Smooth muscle cell (in vitro differentiated cells): ENCODE data around the gene PRKCB. TPM values are rescaled to one million over a fixed set of nuclear protein-coding genes. Genes with fewer than 3 reads are reported as not detected.

Source experiments
- DNase-seq: peaks from one replicate; lab custom pipeline; 2025; ENCODE audit not compliant: unreplicated experiment; lab: John Stamatoyannopoulos, UW
- H2AFZ ChIP-seq: fragments of 200-600 bp; sonication (generic); 2 replicates; pipeline ENCODE4 v1.6.0; 2016; ENCODE audit warnings: antibody characterized with exemption, low read depth, mild to moderate bottlenecking
- H3F3A ChIP-seq: fragments of 200-600 bp; sonication (generic); 2 replicates; pipeline ENCODE4 v1.6.0; 2017; ENCODE audit warnings: antibody characterized with exemption, low read depth
- H3K27ac ChIP-seq: fragments of 200-600 bp; sonication (generic); 2 replicates; pipeline ENCODE4 v1.5.1; 2016; ENCODE audit warnings: low read depth, mild to moderate bottlenecking
- H3K27me3 ChIP-seq: fragments of 200-600 bp; sonication (generic); 2 replicates; pipeline ENCODE4 v1.6.1; 2016; ENCODE audit warnings: low read depth, mild to moderate bottlenecking
- H3K36me3 ChIP-seq: fragments of 200-600 bp; sonication (generic); 2 replicates; pipeline ENCODE4 v1.5.1; 2016; ENCODE audit warnings: low read depth
- H3K4me1 ChIP-seq: fragments of 200-600 bp; sonication (generic); 2 replicates; pipeline ENCODE4 v1.5.1; 2016; ENCODE audit warnings: low read depth
- H3K4me2 ChIP-seq: fragments of 200-600 bp; sonication (generic); 2 replicates; pipeline ENCODE4 v1.6.0; 2016; ENCODE audit warnings: mild to moderate bottlenecking
- H3K4me3 ChIP-seq: fragments of 200-600 bp; sonication (generic); 2 replicates; pipeline ENCODE4 v1.5.1; 2016; ENCODE audit warnings: mild to moderate bottlenecking
- H3K79me2 ChIP-seq: fragments of 200-600 bp; sonication (generic); 2 replicates; pipeline ENCODE4 v1.6.0; 2016; ENCODE audit warnings: low read depth, mild to moderate bottlenecking
- H3K9ac ChIP-seq: fragments of 200-600 bp; sonication (generic); 2 replicates; pipeline ENCODE4 v1.6.0; 2016; ENCODE audit warnings: low read depth
- H3K9me3 ChIP-seq: fragments of 200-600 bp; sonication (generic); replicated peaks from 2 replicates; pipeline ENCODE4 v1.5.1; 2016; ENCODE audit warnings: low read depth
- H4K20me1 ChIP-seq: fragments of 200-600 bp; sonication (generic); 2 replicates; pipeline ENCODE4 v1.6.0; 2016; ENCODE audit warnings: low read depth
- WGBS: methylation state at CpG from one replicate; pipeline ENCODE4 v1.1.7; 2016; ENCODE audit warnings: low lambda C conversion rate; 5-methylcytosine and 5-hydroxymethylcytosine counted together
- polyA plus RNA-seq: library from polyadenylated mRNA; unstranded; fragments of >200 nt; fragmentation: Nextera tagmentation; extraction: Ambion mirVana; gene quantifications from 2 replicates; pipeline ENCODE4 v1.2.1, GENCODE V29; 2016
- total RNA-seq: library from RNA; depleted of rRNA; stranded (reverse); fragments of >200 nt; gene quantifications from 2 replicates; pipeline ENCODE4 v1.2.3, GENCODE V29; 2014
- TF ChIP-seq, protein P1 (sequence below): fragments of 200-600 bp; sonication (generic); IDR thresholded peaks from 2 replicates; pipeline ENCODE4 v1.5.1; 2017; ENCODE audit warnings: borderline replicate concordance, mild to moderate bottlenecking, antibody characterized with exemption; ENCODE audit not compliant: insufficient read depth, poor library complexity, severe bottlenecking

Gene PRKCB
- total and polyA plus RNA-seq, 2 experiments from 2014 or later = 0.36 TPM; not detected in 1

DNA sequence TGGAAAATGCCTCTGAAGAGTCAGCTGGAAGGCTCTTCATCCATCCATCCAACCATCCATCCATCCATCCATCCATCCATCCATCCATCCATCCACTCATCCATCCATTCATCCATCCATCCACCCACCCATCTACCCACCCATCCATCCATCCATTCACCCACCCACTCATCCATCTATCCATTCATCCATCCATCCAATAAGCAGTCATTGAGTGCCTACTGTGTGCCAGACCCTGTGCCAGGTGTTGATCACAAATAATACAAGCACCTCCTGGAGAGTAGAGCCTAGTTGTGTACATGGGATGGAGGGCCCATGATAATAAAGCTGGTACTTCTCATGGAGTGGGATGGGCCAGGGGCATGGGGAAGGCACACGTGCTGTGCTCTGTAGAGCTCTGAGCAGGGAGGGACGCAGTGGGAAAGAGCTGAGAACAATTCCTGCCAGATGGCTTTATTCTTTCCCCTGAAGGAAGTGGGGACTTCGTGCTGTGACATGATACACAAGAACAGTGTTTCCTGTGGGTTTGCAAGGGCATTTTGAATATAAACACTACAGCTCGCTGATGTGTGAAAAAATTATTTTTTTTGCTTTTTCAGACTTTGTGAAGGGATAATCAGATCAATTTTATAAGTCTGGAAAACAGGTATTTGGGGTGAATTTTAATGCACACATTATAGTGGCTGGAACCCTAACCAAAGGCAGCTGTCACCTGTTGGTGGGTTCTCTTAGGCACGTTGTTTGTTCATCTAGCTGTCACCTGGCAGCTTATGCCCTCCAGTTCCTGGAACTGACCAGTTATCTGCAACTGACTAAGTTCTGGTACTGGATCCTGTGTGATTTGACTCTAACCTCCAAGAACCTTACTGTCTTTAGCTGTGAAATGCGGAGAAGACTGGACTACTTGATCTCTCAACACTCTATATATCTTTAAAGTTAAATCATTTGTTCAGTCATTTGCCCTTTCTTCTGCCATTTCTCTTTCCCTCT is 61.3 kb downstream of the PRKCB start:
- Histone ChIP-seq H3K9ac (no peak overlapping the region), H2AFZ (no peak overlapping the region), H3K27me3 (peaks cover 7% of the 10 kb centered on the region), H3K4me1 (peaks cover 7% of the 10 kb centered on the region), H3K4me3 (no peak overlapping the region), H3K79me2 (no peaks in the 10 kb centered on the region), H3F3A (no peaks in the 10 kb centered on the region), H3K36me3 (no peaks in the 10 kb centered on the region), H3K9me3 (no peaks in the 10 kb centered on the region), H4K20me1 (no peaks in the 10 kb centered on the region), H3K27ac (no peak overlapping the region), H3K4me2 (no peak overlapping the region)
- TF ChIP-seq, protein P1, sequence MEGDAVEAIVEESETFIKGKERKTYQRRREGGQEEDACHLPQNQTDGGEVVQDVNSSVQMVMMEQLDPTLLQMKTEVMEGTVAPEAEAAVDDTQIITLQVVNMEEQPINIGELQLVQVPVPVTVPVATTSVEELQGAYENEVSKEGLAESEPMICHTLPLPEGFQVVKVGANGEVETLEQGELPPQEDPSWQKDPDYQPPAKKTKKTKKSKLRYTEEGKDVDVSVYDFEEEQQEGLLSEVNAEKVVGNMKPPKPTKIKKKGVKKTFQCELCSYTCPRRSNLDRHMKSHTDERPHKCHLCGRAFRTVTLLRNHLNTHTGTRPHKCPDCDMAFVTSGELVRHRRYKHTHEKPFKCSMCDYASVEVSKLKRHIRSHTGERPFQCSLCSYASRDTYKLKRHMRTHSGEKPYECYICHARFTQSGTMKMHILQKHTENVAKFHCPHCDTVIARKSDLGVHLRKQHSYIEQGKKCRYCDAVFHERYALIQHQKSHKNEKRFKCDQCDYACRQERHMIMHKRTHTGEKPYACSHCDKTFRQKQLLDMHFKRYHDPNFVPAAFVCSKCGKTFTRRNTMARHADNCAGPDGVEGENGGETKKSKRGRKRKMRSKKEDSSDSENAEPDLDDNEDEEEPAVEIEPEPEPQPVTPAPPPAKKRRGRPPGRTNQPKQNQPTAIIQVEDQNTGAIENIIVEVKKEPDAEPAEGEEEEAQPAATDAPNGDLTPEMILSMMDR = no peak
- no peak for DNase-seq
- WGBS = 79% methylated on average over 6 of the region's 6 CpGs

DNA sequence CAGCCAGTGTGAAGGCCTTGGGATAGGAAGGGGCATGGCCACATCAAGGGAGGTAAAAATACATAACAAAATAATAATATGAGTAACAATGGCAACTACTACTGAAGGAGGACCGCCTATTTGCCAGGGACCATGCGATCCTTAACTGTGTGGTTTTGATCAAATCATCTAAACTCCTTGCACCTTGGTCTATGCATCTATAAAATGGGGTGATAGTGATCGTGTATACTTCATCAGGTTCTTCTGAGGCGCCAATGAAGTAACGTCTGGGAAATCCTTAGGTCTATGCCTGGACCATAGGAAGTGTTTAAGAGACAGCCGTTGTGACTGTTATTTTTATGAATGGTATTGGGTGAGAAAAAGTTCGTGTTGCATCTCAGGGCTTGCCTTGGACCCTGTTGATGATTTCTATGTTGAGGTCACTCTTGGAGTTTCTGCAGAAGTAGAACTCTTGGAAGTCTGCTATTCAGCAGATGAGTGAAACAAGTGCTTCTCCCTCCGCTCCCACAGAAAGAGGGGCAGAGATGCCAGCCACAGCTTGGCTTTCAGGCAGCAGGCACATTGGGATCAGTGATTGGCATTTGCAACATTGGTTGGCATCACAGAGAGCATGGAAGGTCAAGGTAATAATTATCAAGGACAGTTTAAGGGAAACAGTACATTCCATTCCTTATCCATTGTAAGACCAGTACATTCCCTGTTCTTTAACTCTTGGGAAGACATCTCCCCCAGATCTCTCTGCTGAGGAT is 63.1 kb downstream of the PRKCB start:
- Histone ChIP-seq H3F3A (no peaks in the 10 kb centered on the region), H3K9ac (no peak overlapping the region), H4K20me1 (no peaks in the 10 kb centered on the region), H3K36me3 (no peaks in the 10 kb centered on the region), H3K4me1 (peaks cover 7% of the 10 kb centered on the region), H3K4me3 (no peak overlapping the region), H3K79me2 (no peaks in the 10 kb centered on the region), H3K27ac (no peak overlapping the region), H3K27me3 (peaks cover 7% of the 10 kb centered on the region), H3K9me3 (no peaks in the 10 kb centered on the region), H3K4me2 (no peak overlapping the region), H2AFZ (no peak overlapping the region)
- DNase-seq = no peak
- 90% methylated on average over 8 of the region's 8 CpGs for WGBS
- TF ChIP-seq, protein P1 = no peak

DNA sequence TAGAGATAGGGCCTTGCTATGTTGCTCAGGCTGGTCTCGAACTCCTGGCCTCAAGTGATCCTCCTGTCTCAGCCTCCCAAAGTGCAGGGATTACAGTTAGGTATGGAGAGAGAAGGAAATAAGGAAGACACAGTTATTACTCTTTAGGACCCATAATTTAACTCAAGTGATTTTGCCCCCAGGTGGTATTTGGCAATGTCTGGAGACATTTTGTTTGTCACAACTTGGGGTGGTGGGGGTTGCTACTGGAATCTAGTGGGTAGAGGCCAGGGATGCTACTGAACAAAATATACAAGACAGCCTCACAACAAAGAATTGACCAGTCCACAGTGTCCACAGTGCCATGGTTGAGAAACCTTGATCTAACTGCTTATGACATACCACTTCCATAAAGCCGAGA is 64.1 kb downstream of the PRKCB start:
- Histone ChIP-seq H3K27me3 (peaks cover 7% of the 10 kb centered on the region), H4K20me1 (no peaks in the 10 kb centered on the region), H3K4me2 (no peak overlapping the region), H3F3A (peaks cover 3% of the 10 kb centered on the region), H3K79me2 (no peaks in the 10 kb centered on the region), H3K27ac (no peak overlapping the region), H3K4me3 (no peak overlapping the region), H3K9ac (no peak overlapping the region), H3K36me3 (no peaks in the 10 kb centered on the region), H3K9me3 (no peaks in the 10 kb centered on the region), H3K4me1 (peaks cover 13% of the 10 kb centered on the region), H2AFZ (no peak overlapping the region)
- TF ChIP-seq, protein P1 = no peak
- DNase-seq = no peak
- WGBS = 95% methylated on average over 2 of the region's 2 CpGs
